Thyroid gland (tissue), 4 donors: ENCODE measurements around the gene ANKRD29. TPM values are rescaled to one million over a fixed set of nuclear protein-coding genes. Genes with fewer than 3 reads are reported as not detected.

Experiments
- DNase-seq, 2 donors: peaks; one replicate each; pipeline ENCODE4 v3.0.0-alpha.2; 2019
- H3K27ac ChIP-seq, 3 donors: fragments of 200-600 bp; sonication (generic); 1 replicate in 2 of 3; 2 replicates in 1 of 3; pipeline ENCODE4 v1.5.1; 2016 to 2019; ENCODE audit warnings: mild to moderate bottlenecking in 1 of 3, moderate library complexity in 1 of 3
- H3K27me3 ChIP-seq: fragments of 200-600 bp; sonication (generic); one replicate; pipeline ENCODE4 v1.5.1; 2019
- H3K36me3 ChIP-seq, 2 donors: fragments of 200-600 bp; sonication (generic); one replicate each; pipeline ENCODE4 v1.5.1; 2016 to 2019
- H3K4me1 ChIP-seq, 2 donors: fragments of 200-600 bp; sonication (generic); one replicate each; pipeline ENCODE4 v1.5.1; 2017 to 2019
- H3K4me3 ChIP-seq, 3 donors: fragments of 200-600 bp; sonication (generic); replicated peaks in 1 of 3; 1 replicate in 2 of 3; 2 replicates in 1 of 3; pipeline ENCODE4 v1.5.1; 2016; ENCODE audit warnings: mild to moderate bottlenecking in 1 of 3
- H3K9me3 ChIP-seq: fragments of 200-600 bp; sonication (generic); one replicate; pipeline ENCODE4 v1.5.1; 2017
- CTCF ChIP-seq, 6 experiments: fragments of 200-600 bp in 3 of 6; fragments of 450-650 bp in 3 of 6; sonication (generic) in 3 of 6; IDR thresholded peaks; one replicate each; pipeline ENCODE4 v1.5.1; 2016 to 2019; ENCODE audit warnings: antibody characterized with exemption in 6 of 6, mild to moderate bottlenecking in 2 of 6, inconsistent platforms in 1 of 6, moderate library complexity in 1 of 6
- POLR2A ChIP-seq, 2 donors: fragments of 450-650 bp; IDR thresholded peaks; one replicate each; pipeline ENCODE4 v1.6.1; 2017; ENCODE audit warnings: antibody characterized with exemption in 2 of 2, mild to moderate bottlenecking in 2 of 2, moderate library complexity in 1 of 2
- WGBS, 2 donors: methylation state at CpG; one replicate each; pipeline ENCODE4 v1.1.5; 2017; 5-methylcytosine and 5-hydroxymethylcytosine counted together
- intact Hi-C: fragments of 100-400 bp; cut with DNase I; formaldehyde crosslinking; loops from one replicate; pipeline ENCODE4 v1.15.1; 2023
- total RNA-seq, 4 donors: library from RNA; depleted of rRNA; stranded (reverse); fragments of >200 nt; gene quantifications; one replicate each; pipeline ENCODE4 v1.2.3, GENCODE V29; 2016

ANKRD29 gene
- total RNA-seq, 4 donors from 2014 or later, result 3.4 to 6.1 (median 4.5) TPM

DNA sequence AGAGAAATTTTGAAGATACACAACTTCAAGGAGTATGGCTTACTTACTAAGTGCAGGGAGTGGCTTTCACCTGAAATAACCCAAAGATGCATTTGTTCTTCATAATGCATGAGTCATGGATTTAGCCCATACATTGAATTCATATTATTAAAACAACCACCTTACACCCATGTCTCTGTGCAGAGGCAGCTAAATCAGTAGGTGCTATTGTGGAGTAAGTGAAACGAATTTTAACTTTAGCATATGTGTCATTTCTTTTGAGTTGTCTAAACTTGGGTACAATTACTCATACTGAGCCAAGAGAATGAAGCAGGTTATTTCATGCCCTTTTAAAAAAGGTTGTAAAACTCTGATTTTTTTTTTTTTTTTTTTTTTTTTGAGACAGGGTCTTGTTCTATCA lies 11.0 kb upstream of the ANKRD29 start:
- H3K27ac ChIP-seq, result no peak overlapping the region
- no peaks in the 10 kb centered on the region for H3K36me3 ChIP-seq
- intact Hi-C loops, result no loop called here
- no peak overlapping the region for H3K4me3 ChIP-seq
- no peaks in the 10 kb centered on the region for H3K4me1 ChIP-seq
- 67 to 85% methylated on average over 1 of the region's 1 CpG for WGBS, 2 donors
- H3K9me3 ChIP-seq, result no peaks in the 10 kb centered on the region
- DNase-seq, result no peak
- no peak for TF ChIP-seq POLR2A (IDR thresholded peaks at IDR 0.05)
- TF ChIP-seq CTCF (IDR thresholded peaks at IDR 0.05), result no peak
- no peaks in the 10 kb centered on the region for H3K27me3 ChIP-seq

DNA sequence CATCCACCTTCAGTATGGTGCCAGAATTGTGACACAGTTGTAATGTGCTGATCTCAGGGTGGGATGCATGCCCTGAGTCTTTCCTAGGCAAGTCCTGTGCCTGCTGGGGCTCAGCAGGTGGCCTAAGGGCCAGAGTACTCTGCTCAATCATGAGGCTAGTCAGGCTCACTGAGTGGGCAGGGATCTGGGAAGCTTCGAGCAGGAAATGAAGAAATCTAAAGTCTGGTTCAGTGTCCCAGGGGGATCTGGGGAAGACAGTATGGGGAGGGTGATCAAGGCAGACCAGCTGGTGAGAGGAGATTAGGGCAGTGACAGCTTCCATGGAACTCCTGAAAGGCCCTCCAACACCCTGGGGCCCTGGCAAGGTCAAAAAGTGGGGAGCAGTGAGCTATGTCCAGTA lies 8.9 kb upstream of the ANKRD29 start:
- Histone ChIP-seq H3K36me3 (no peaks in the 10 kb centered on the region), H3K27me3 (no peaks in the 10 kb centered on the region), H3K4me1 (no peaks in the 10 kb centered on the region), H3K4me3 (no peak overlapping the region), H3K9me3 (no peaks in the 10 kb centered on the region), H3K27ac (no peak overlapping the region)
- DNase-seq, result no peak
- 71 to 75% methylated on average over 1 of the region's 1 CpG for WGBS, 2 donors
- intact Hi-C loops, result no loop called here
- TF ChIP-seq POLR2A (IDR thresholded peaks at IDR 0.05) (no peak), CTCF (IDR thresholded peaks at IDR 0.05) (no peak)

GRCh38 chr18:23669804-23670405 lies 7.2 kb upstream of the ANKRD29 start:
- no peak overlapping the region for H3K27ac ChIP-seq
- H3K4me3 ChIP-seq, result no peak overlapping the region
- TF ChIP-seq POLR2A (IDR thresholded peaks at IDR 0.05), result no peak
- no peaks in the 10 kb centered on the region for H3K36me3 ChIP-seq
- H3K27me3 ChIP-seq, result no peaks in the 10 kb centered on the region
- H3K4me1 ChIP-seq, result no peaks in the 10 kb centered on the region
- H3K9me3 ChIP-seq, result no peaks in the 10 kb centered on the region
- intact Hi-C loops, result no loop called here
- DNase-seq, result no peak
- WGBS, 2 donors, result 84 to 85% methylated on average over 4 of the region's 4 CpGs

DNA sequence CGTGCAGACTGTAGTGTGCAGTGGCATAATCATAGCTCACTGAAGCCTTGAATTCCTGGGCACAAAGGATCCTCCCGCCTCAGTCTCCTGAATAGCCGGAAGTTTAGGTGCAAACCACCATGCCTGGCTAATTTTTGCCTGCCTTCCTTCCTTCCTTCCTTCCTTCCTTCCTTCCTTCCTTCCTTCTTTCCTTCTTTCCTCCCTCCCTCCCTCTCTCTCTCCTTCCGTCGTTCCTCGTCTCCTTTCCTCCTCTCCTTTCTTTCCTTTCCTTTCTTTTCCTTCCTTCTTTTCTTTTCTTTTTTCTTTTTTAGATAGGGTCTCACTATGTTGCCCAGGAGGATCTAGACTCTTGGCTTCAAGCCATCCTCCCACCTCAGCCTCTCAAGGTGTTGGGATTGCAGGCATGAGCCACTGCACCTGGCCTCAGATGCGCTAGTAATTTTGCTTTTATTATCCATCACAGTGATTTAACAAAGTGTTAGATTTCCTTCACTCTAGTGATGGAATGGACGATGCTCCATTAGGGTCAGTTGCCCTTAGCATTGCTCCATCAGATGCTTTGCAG lies 6.6 kb upstream of the ANKRD29 start:
- Histone ChIP-seq H3K4me3 (no peak overlapping the region), H3K36me3 (no peaks in the 10 kb centered on the region), H3K4me1 (no peaks in the 10 kb centered on the region), H3K27ac (no peak overlapping the region), H3K27me3 (no peaks in the 10 kb centered on the region), H3K9me3 (no peaks in the 10 kb centered on the region)
- no peak for DNase-seq
- TF ChIP-seq CTCF (IDR thresholded peaks at IDR 0.05) (no peak), POLR2A (IDR thresholded peaks at IDR 0.05) (no peak)
- intact Hi-C loops, result no loop called here
- 79 to 84% methylated on average over 8 of the region's 8 CpGs for WGBS, 2 donors

GRCh38 chr18:23668731-23669130 lies 6.0 kb upstream of the ANKRD29 start:
- intact Hi-C loops, result no loop called here
- TF ChIP-seq POLR2A (IDR thresholded peaks at IDR 0.05) (no peak), CTCF (IDR thresholded peaks at IDR 0.05) (no peak)
- 30 to 33% methylated on average over 4 of the region's 4 CpGs for WGBS, 2 donors

More at GRCh38 chr18:23668731-23669130, 6.0 kb upstream of the ANKRD29 start:
- no peaks in the 10 kb centered on the region for H3K27me3 ChIP-seq
- no peak for DNase-seq
- H3K4me3 ChIP-seq, result no peak overlapping the region
- no peaks in the 10 kb centered on the region for H3K9me3 ChIP-seq
- no peak overlapping the region for H3K27ac ChIP-seq
- H3K36me3 ChIP-seq, result no peaks in the 10 kb centered on the region
- no peaks in the 10 kb centered on the region for H3K4me1 ChIP-seq
